OCI-LY1 (cell line): Measurements from ENCODE around the gene GRM7.

Source experiments
- H2AFZ ChIP-seq: fragments of 200-600 bp; sonication (generic), shearing (Covaris generic); 2 replicates; pipeline ENCODE4 v1.6.0; 2014; ENCODE audit warnings: antibody characterized with exemption, mild to moderate bottlenecking, low read length
- H3F3A ChIP-seq: fragments of 200-600 bp; sonication (generic), shearing (Covaris generic); 2 replicates; pipeline ENCODE4 v1.6.0; 2014; ENCODE audit warnings: mild to moderate bottlenecking, antibody characterized with exemption, low read length, moderate library complexity; ENCODE audit not compliant: insufficient read depth
- H3K27ac ChIP-seq: fragments of 200-600 bp; sonication (generic); 2 replicates; pipeline ENCODE4 v1.5.1; 2014; ENCODE audit warnings: low read length, mixed run types, mild to moderate bottlenecking, low read depth; ENCODE audit not compliant: poor library complexity, severe bottlenecking
- H3K27me3 ChIP-seq: fragments of 200-600 bp; sonication (generic); 2 replicates; pipeline ENCODE4 v1.6.0; 2014; ENCODE audit warnings: antibody characterized with exemption, mild to moderate bottlenecking, low read length, moderate library complexity; ENCODE audit not compliant: insufficient read depth
- H3K36me3 ChIP-seq: fragments of 200-600 bp; sonication (generic); 2 replicates; pipeline ENCODE4 v1.6.1; 2014; ENCODE audit warnings: mild to moderate bottlenecking, antibody characterized with exemption, low read length, moderate library complexity, mixed read lengths; ENCODE audit not compliant: insufficient read depth
- H3K4me1 ChIP-seq: fragments of 200-600 bp; sonication (generic); 2 replicates; pipeline ENCODE4 v1.5.1; 2014; ENCODE audit warnings: mild to moderate bottlenecking, low read length, moderate library complexity; ENCODE audit not compliant: insufficient read depth, severe bottlenecking
- H3K4me2 ChIP-seq: fragments of 200-600 bp; sonication (generic), shearing (Covaris generic); 2 replicates; pipeline ENCODE4 v1.6.1; 2014; ENCODE audit warnings: low read length
- H3K4me3 ChIP-seq: fragments of 200-600 bp; sonication (generic); 2 replicates; pipeline ENCODE4 v1.5.1; 2014; ENCODE audit warnings: low read length, low read depth, mild to moderate bottlenecking, mixed read lengths; ENCODE audit not compliant: poor library complexity, severe bottlenecking
- H3K79me2 ChIP-seq: fragments of 200-600 bp; shearing (Covaris generic); 2 replicates; pipeline ENCODE4 v1.6.1; 2016; ENCODE audit warnings: mixed run types, low read length, mixed read lengths; ENCODE audit not compliant: insufficient read depth
- H3K9ac ChIP-seq: fragments of 200-600 bp; sonication (generic), shearing (Covaris generic); 2 replicates; pipeline ENCODE4 v1.6.1; 2014; ENCODE audit warnings: mild to moderate bottlenecking, low read length, mixed read lengths
- H3K9me2 ChIP-seq: fragments of 200-600 bp; sonication (generic), shearing (Covaris generic); 2 replicates; pipeline ENCODE4 v1.6.1; 2014; ENCODE audit warnings: low read depth, mild to moderate bottlenecking, low read length, mixed read lengths
- H3K9me3 ChIP-seq: fragments of 200-600 bp; shearing (Covaris generic); 2 replicates; pipeline ENCODE4 v1.6.1; 2014; ENCODE audit warnings: low read length, mixed read lengths
- H4K20me1 ChIP-seq: fragments of 200-600 bp; sonication (generic), shearing (Covaris generic); 2 replicates; pipeline ENCODE4 v1.6.0; 2016; ENCODE audit warnings: mild to moderate bottlenecking, low read length; ENCODE audit not compliant: insufficient read depth
- CTCF ChIP-seq: fragments of 200-600 bp; sonication (generic), shearing (Covaris generic); IDR thresholded peaks from 2 replicates; pipeline ENCODE4 v1.5.1; 2017; ENCODE audit warnings: mild to moderate bottlenecking, antibody characterized with exemption, low read length, moderate library complexity, mixed read lengths
- EZH2 ChIP-seq: fragments of 200-600 bp; sonication (generic), shearing (Covaris generic); IDR thresholded peaks from 2 replicates; pipeline ENCODE4 v1.8.0; 2017; ENCODE audit warnings: borderline replicate concordance, mixed run types, mild to moderate bottlenecking, antibody characterized with exemption, low read length, moderate library complexity, mixed read lengths

GRM7 gene

GRCh38 chr3:7667774-7668173, 806.9 kb downstream of the GRM7 start:
- no peaks in the 10 kb centered on the region for H3K9me2 ChIP-seq

GRCh38 chr3:7669641-7670040, 808.7 kb downstream of the GRM7 start:
- H3K79me2 ChIP-seq = no peaks in the 10 kb centered on the region
- no peak for TF ChIP-seq CTCF
- TF ChIP-seq EZH2 = no peak
- H3K9me3 ChIP-seq = no peaks in the 10 kb centered on the region
- H2AFZ ChIP-seq = no peak overlapping the region
- H3K4me3 ChIP-seq = no peak overlapping the region
- no peaks in the 10 kb centered on the region for H4K20me1 ChIP-seq
- H3K36me3 ChIP-seq = no peaks in the 10 kb centered on the region
- no peaks in the 10 kb centered on the region for H3F3A ChIP-seq
- no peak overlapping the region for H3K9ac ChIP-seq
- H3K27ac ChIP-seq = no peak overlapping the region
- H3K4me2 ChIP-seq = no peak overlapping the region
- H3K9me2 ChIP-seq = no peaks in the 10 kb centered on the region
- no peaks in the 10 kb centered on the region for H3K4me1 ChIP-seq
- no peaks in the 10 kb centered on the region for H3K27me3 ChIP-seq

More at GRCh38 chr3:7667774-7668173, 806.9 kb downstream of the GRM7 start:
- H3F3A ChIP-seq = no peaks in the 10 kb centered on the region
- no peaks in the 10 kb centered on the region for H3K4me1 ChIP-seq
- no peak overlapping the region for H3K4me2 ChIP-seq
- no peaks in the 10 kb centered on the region for H3K36me3 ChIP-seq
- H4K20me1 ChIP-seq = no peaks in the 10 kb centered on the region
- H3K9me3 ChIP-seq = no peaks in the 10 kb centered on the region
- H3K4me3 ChIP-seq = no peak overlapping the region
- no peaks in the 10 kb centered on the region for H3K79me2 ChIP-seq
- TF ChIP-seq CTCF (no peak), EZH2 (no peak)
- H3K27me3 ChIP-seq = no peaks in the 10 kb centered on the region
- no peak overlapping the region for H3K27ac ChIP-seq
- no peak overlapping the region for H3K9ac ChIP-seq
- H2AFZ ChIP-seq = no peak overlapping the region

- Histone ChIP-seq H3K9ac (no peak overlapping the region), H3K27ac (no peak overlapping the region), H3K9me3 (no peaks in the 10 kb centered on the region), H3K9me2 (no peaks in the 10 kb centered on the region), H3K36me3 (no peaks in the 10 kb centered on the region), H3K4me1 (no peaks in the 10 kb centered on the region), H2AFZ (no peak overlapping the region), H3K4me3 (no peak overlapping the region), H3K79me2 (no peaks in the 10 kb centered on the region), H3K4me2 (no peak overlapping the region), H3K27me3 (no peaks in the 10 kb centered on the region), H3F3A (no peaks in the 10 kb centered on the region), H4K20me1 (no peaks in the 10 kb centered on the region)
- no peak for TF ChIP-seq EZH2
- no peak for TF ChIP-seq CTCF
Observed at GRCh38 chr3:7678521-7678920, 817.6 kb downstream of the GRM7 start.
